Skeletal muscle tissue (tissue), 2 donors: ENCODE data around the gene CLTCL1. TPM values are rescaled to one million over a fixed set of nuclear protein-coding genes. Genes with fewer than 3 reads are reported as not detected.

Experiments used
- small RNA-seq: library from RNA; depleted of rRNA; stranded (forward); fragments of <200 nt; gene quantifications from one replicate; pipeline ENCODE3, GENCODE V24; 2014
- total RNA-seq: library from RNA; depleted of rRNA; stranded (reverse); fragments of >200 nt; gene quantifications from one replicate; pipeline ENCODE4 v1.2.3, GENCODE V29; 2014

CLTCL1 gene
- total RNA-seq, 1 donor from 2014 or later: 33.4 TPM

Small RNA genes within 50 kb of the gene (small RNA-seq; reads per million reads assigned to genes)
- gene AC000081.1 (not detected), gene RF00398 (not detected)

Other genes with a start within 250 kb of the CLTCL1 start
- 41.8 TPM for gene DGCR2, start 169.3 kb downstream of the CLTCL1 start, total RNA-seq
- gene TSSK2, start 160.4 kb downstream of the CLTCL1 start, total RNA-seq: not detected
- gene ESS2, start 147.1 kb downstream of the CLTCL1 start, total RNA-seq: 3.7 TPM
- not detected for gene GSC2, start 141.4 kb downstream of the CLTCL1 start, total RNA-seq
- gene SLC25A1, start 113.0 kb downstream of the CLTCL1 start, total RNA-seq: 17.2 TPM
- 7.3 TPM for gene HIRA, start 140.0 kb upstream of the CLTCL1 start, total RNA-seq
- gene MRPL40, start 140.8 kb upstream of the CLTCL1 start, total RNA-seq: 34.4 TPM
- 29.2 TPM for gene C22orf39, start 156.0 kb upstream of the CLTCL1 start, total RNA-seq
- 37.1 TPM for gene UFD1, start 187.5 kb upstream of the CLTCL1 start, total RNA-seq
- gene CDC45, start 188.2 kb upstream of the CLTCL1 start, total RNA-seq: 3.1 TPM
- gene CLDN5, start 232.7 kb upstream of the CLTCL1 start, total RNA-seq: 84.0 TPM